Testis (tissue), 2 donors: Measurements from ENCODE around the gene FXYD5.

Source experiments
- POLR2A ChIP-seq: fragments of 450-650 bp; IDR thresholded peaks from one replicate; pipeline ENCODE4 v1.6.1; 2017; ENCODE audit warnings: antibody characterized with exemption, mild to moderate bottlenecking, moderate library complexity
- TF ChIP-seq, protein P1 (sequence below), 3 experiments: fragments of 450-650 bp in 2 of 3; fragments of 200-600 bp in 1 of 3; sonication (generic) in 1 of 3; IDR thresholded peaks; one replicate each; pipeline ENCODE4 v1.5.1; 2016 to 2019; ENCODE audit warnings: antibody characterized with exemption in 3 of 3, mild to moderate bottlenecking in 2 of 3, moderate library complexity in 1 of 3

DNA sequence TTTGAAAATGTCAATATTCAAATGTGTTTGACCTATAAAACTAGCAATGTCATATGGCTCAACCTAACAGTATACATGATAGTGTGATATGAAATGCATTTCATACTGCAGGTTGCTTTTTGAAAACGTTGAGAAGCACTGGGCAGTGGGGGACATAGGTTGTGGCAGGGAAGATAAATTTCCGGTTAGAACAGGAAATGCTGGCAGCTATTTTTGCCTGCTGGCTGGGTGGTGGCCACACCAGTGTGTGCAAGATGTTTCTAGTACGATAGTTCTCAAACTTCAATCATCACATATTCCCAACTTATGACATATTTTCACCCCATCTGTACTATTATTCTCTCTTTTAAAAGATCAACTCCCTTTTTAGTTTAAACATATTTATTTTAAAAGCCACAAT, 17.2 kb downstream of the FXYD5 start:
- TF ChIP-seq, protein P1, sequence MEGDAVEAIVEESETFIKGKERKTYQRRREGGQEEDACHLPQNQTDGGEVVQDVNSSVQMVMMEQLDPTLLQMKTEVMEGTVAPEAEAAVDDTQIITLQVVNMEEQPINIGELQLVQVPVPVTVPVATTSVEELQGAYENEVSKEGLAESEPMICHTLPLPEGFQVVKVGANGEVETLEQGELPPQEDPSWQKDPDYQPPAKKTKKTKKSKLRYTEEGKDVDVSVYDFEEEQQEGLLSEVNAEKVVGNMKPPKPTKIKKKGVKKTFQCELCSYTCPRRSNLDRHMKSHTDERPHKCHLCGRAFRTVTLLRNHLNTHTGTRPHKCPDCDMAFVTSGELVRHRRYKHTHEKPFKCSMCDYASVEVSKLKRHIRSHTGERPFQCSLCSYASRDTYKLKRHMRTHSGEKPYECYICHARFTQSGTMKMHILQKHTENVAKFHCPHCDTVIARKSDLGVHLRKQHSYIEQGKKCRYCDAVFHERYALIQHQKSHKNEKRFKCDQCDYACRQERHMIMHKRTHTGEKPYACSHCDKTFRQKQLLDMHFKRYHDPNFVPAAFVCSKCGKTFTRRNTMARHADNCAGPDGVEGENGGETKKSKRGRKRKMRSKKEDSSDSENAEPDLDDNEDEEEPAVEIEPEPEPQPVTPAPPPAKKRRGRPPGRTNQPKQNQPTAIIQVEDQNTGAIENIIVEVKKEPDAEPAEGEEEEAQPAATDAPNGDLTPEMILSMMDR (IDR thresholded peaks at IDR 0.05): no peak
- no peak for TF ChIP-seq POLR2A
